Measurements from ENCODE around the gene NHS. TPM values are rescaled to one million over a fixed set of nuclear protein-coding genes. Genes with fewer than 3 reads are reported as not detected.

The NHS gene
- under 0.01 and 0.17 TPM in 2 replicates for total RNA-seq

DNA sequence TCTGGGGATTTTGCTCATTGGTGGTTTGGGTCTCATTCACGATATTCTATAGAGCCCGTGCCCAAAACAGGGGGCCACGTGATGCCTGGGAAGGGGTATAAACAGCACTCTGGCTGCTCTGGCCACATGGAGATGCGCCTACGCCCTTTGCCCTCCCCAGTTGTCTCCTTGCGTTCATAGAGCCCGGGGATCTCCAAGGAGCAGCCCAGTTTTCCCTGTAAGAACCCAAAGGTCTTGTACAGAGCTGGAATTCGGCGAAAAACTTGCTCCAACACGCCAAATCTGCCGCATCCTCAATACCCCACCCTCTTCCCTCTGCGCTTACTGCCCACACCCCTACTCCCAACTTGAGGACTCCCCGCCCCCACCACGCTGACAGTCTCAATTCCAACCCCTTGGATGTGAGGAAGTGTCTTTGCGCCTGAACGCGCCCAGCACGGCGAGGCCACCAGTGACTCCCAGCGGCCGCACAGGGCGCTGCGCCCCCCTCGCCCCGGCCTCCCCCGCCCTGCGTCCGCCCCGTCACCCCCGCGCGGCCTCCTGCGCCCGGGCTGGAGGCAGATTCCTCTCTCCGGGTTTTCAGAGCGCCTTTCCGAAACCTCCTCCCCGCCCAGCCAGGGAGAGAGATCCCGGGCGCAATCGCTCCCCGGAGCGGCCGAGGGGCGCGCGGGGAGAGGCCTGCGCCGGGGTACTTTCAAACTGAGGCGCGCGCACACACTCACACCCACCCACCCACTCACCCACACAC, at the start of gene NHS:
Gene NHS, plus strand, starts transcription at position 582 of the 748 bp plus-strand sequence. CDS start 558 bp downstream, outside the sequence.

DNA sequence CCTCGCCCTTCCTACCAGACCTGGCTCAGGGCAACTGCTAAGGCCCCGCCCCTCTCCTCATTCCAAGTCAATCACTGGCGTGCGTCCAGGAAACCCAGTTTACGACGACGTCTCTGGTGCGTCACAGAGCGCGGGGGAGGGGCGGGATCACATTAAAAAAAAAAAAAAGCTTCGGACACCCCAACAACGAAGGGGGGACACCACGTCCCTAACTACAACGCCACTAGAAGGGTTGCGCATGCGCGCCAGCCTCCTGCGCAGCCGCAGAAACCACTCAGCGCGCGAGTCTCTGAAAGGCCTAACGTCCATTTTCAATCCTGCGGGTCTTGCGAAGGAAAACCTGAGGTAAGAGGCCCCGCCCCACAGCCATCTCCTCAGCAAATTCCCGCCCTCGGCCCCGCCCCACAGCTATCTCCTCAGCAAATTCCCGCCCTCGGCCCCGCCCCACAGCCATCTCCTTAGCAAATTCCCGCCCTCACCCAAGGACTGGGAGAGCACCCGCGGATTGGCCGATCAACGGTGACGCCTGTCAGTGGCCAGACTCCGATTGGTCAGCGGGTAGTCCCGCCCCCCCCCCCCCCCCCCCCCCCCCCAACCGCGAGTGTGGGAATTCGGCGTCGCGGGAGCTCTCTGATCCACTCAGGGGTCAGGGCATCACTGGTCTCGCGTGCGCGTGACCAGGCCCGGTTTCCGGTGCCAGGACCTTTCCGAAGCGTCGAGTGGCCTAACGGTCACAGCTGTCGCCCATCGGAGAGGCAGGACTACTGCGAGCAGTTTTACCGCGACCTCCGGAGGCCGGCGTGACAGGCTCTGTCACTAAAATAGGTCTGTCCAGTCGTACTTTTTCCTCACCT, 362.1 kb downstream of the NHS start, which contains the start of gene SCML1:
Gene SCML1, plus strand, starts transcription at position 638 of the 854 bp plus-strand sequence. CDS start 6,694 bp downstream, outside the sequence.

Data from dermis lymphatic vessel endothelial cell (primary cell).